COLO668 (cell line): ENCODE results near the gene SDCCAG8.

Source experiments
- DNase-seq: peaks from one replicate; lab custom pipeline; 2025; ENCODE audit not compliant: unreplicated experiment; lab: John Stamatoyannopoulos, UW

SDCCAG8 gene

GRCh38 chr1:243379208-243379607, 123.4 kb downstream of the SDCCAG8 start:
- no peak for DNase-seq

DNA sequence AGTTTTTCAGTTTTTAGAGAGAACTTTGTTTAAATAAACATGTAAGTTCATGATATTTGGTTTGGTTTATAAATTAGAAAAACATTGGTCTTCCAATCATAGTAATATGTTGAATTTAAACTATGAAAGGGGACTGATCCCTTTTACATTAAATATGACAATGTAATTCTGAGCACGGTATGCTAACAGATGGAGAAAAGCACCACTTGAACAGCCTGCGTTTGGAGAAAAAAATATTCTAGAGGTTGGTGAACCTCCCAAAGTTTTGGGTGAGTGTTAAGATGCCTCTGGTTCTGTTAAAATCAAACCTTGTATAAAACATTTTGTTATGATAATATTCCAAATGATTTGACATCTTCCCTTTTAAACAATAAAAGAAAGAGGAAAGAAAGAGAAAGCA, 123.9 kb downstream of the SDCCAG8 start:
- DNase-seq = no peak

GRCh38 chr1:243388276-243388675, 132.4 kb downstream of the SDCCAG8 start:
- DNase-seq = no peak

DNA sequence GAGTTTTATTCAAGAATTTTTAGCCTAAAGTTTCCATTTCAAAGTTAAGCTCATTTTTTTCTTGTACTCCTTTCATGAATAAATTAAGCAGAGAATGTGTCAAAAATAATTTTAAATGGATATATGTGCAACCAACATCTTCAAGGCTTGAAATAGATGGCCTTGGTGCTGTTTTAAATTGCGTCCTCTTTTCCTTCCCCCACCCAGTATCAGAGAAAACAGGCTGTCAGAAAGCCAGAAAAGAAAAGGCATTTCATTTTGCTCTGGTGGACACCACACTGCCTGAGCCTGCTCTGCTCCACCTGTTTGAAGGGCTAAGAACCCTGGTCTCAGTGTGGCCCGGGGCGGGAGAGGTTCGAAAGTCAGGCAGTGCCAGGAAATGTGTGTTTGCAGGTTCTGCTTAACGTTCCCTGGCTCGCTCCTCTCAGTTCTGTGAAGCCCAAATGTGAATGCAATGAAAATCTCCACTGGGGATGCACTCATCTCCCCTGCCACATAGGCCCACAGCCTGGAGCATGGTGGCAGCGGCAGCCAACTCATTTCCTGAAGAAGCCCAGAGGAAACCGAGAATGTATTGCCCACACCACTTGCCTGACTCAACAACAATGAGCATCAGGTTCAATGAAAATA, 134.4 kb downstream of the SDCCAG8 start:
- no peak for DNase-seq

- no peak for DNase-seq
Observed at GRCh38 chr1:243391355-243391754, 135.5 kb downstream of the SDCCAG8 start.

GRCh38 chr1:243393096-243393495, 137.3 kb downstream of the SDCCAG8 start:
- no peak for DNase-seq

GRCh38 chr1:243394066-243394465, 138.2 kb downstream of the SDCCAG8 start:
- no peak for DNase-seq

GRCh38 chr1:243394601-243395464, 139.0 kb downstream of the SDCCAG8 start:
- no peak for DNase-seq

DNA sequence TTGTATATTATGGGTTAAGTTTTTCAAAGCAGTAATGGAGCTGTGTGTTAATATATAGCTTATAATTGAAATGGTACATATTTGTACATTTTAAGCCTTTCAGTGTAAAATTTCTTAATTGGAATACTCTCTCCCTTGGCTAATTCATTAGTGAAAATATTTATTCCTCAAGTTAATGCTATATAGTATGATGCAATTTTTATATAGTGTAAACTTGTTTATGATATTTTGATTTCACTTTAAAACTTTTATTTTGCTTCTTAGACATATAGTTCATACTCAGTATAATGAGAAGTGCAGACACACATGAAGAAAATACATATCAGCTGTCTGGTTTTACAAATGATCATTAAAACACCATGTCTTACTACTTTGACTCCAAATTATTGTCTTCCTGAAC, 140.6 kb downstream of the SDCCAG8 start:
- no peak for DNase-seq

- DNase-seq = no peak
Observed at GRCh38 chr1:243396876-243397275, 141.0 kb downstream of the SDCCAG8 start.

- DNase-seq = no peak
Observed at GRCh38 chr1:243397613-243398321, 141.9 kb downstream of the SDCCAG8 start.

DNA sequence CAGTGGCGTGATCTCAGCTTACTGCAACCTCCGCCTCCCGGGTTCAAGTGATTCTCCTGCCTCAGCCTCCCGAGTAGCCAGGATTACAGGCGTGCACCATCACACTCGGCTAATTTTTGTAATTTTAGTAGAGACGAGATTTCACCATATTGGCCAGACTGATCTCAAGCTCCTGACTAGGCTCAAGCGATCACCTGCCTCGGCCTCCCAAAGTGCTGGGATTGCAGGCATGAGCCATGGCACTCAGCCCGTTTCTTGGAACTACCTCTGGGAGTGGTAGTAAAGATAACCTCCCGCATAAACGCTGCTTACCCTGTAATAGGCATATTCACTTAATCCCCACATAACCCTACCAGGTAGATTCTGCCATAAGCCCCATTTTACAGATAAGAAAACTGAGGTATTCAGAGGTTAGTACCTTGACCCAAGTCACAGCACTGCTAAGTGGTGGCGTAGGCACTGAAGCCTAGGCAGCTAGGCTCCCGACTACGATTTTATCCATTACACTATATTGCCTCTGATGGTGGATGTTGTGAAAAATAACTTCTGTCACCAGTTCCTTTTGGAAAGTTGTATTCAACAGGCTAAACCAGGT, 143.8 kb downstream of the SDCCAG8 start:
- DNase-seq = no peak

DNA sequence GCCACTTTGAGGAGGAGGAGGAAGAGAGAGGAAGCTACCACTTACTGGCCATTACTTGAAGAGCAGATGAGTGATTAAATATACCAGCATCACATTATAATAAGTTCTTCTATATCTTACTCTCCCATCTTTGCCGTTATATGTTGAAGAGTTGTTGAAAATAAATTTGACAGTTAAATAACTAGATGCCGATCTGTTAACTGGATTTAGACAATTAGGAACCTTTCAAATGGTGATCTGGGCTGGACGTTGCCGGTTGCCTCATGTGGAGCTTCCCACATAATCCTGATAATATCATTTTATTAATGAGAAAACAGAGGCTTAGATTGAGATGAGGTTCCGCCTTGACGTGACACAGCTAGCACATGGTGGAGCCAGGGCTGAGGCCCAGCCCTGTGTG, 147.0 kb downstream of the SDCCAG8 start:
- DNase-seq = no peak

- DNase-seq = no peak
Observed at GRCh38 chr1:243406424-243406823, 150.6 kb downstream of the SDCCAG8 start.

GRCh38 chr1:243407284-243408018, 151.6 kb downstream of the SDCCAG8 start:
- no peak for DNase-seq

DNA sequence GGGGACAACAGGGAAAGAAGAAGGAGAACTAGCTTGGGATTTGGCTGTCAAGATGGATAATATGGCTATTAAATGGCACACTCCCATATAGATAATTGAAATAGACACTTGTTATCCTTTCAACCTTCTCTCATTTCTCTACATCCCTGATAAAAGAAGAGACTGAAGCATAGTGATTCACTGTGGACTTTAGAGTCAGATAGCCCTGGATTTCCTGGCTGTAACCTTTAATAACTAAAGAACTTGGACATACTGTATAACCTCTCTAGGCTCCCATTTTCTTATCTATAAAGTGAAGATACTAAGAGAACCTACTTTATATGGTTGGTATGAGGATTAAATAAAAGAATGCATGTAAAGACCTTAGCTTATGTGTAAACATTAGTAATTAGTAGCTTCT, 152.6 kb downstream of the SDCCAG8 start:
- DNase-seq = no peak

DNA sequence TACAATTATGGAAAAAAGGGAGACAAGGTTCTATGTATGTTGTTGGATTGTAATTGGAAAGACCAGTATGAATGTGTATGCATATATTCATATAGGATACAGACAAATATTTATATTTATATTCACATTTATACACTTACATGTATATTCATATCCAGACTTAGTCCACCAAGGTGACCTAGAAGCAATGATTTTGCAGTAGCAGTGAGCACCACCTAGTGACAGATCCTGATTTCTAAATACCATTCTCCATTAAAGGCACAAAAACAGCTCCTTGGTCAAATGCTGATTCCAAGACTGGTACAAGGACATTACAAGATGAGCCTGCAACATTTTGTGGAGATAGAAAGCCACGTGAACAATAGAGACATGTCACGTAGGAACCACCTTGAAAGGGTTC, 153.4 kb downstream of the SDCCAG8 start:
- no peak for DNase-seq

GRCh38 chr1:243411472-243411871, 155.6 kb downstream of the SDCCAG8 start:
- no peak for DNase-seq

GRCh38 chr1:243413431-243414151, 157.8 kb downstream of the SDCCAG8 start:
- no peak for DNase-seq

DNA sequence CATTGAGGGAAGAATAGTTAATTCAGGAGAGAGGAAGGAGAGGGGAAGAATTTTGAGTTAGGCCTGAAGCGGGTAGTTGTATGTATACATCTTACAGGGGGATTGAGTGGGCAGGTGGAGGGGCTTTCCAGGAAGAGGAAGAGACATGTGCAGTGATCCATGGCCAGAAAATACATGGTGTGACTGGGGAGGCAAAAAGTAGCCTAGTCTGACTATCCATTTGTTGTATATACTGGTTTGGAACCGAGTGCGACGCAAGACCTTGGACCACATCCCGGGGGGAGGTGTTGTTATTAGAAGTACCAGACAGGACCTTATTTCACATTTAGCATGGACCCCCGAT, 158.3 kb downstream of the SDCCAG8 start:
- DNase-seq = no peak
